Ovary (tissue), 9 donors: ENCODE data around the gene C22orf31. TPM values are rescaled to one million over a fixed set of nuclear protein-coding genes. Genes with fewer than 3 reads are reported as not detected.
A peak's percentile ranks its signal among the peaks of the same experiment; 100 is the strongest.

ENCODE experiments used
- DNase-seq, 5 donors: peaks; one replicate each; pipeline ENCODE4 v3.0.0-alpha.2; 2019 to 2020
- H3K27ac ChIP-seq, 2 donors: fragments of 200-600 bp; one replicate each; pipeline versions ENCODE4 v1.5.1 to v1.8.0; 2019 to 2022
- H3K27me3 ChIP-seq: fragments of 200-600 bp; one replicate; pipeline ENCODE4 v1.8.0; 2022
- H3K36me3 ChIP-seq: fragments of 200-600 bp; sonication (generic); one replicate; pipeline ENCODE4 v1.5.1; 2019
- H3K4me1 ChIP-seq: one replicate; pipeline ENCODE4 v1.8.1; 2013; ENCODE audit warnings: mild to moderate bottlenecking, moderate library complexity; ENCODE audit not compliant: insufficient read depth
- H3K4me3 ChIP-seq: fragments of 200-600 bp; sonication (generic); one replicate; pipeline ENCODE4 v1.5.1; 2017
- H3K9me3 ChIP-seq, 2 donors: fragments of 200-600 bp in 1 of 2; sonication (generic) in 1 of 2; one replicate each; pipeline versions ENCODE4 v1.5.1 to v1.8.1; 2013 to 2019; ENCODE audit warnings: mild to moderate bottlenecking in 1 of 2, moderate library complexity in 1 of 2
- EP300 ChIP-seq: sonication (generic); formaldehyde crosslinking; IDR thresholded peaks from one replicate; pipeline ENCODE4 v1.6.1; 2017; ENCODE audit warnings: antibody characterized with exemption
- POLR2A ChIP-seq: fragments of 450-650 bp; IDR thresholded peaks from one replicate; pipeline ENCODE4 v1.6.1; 2017; ENCODE audit warnings: antibody characterized with exemption, mild to moderate bottlenecking, moderate library complexity
- WGBS, 3 donors: extraction: QIAGEN DNeasy Blood & Tissue Kit in 1 of 3; methylation state at CpG; one replicate each; pipeline versions ENCODE4 v1.1.5 to v1.1.7; 2013 to 2017; 5-methylcytosine and 5-hydroxymethylcytosine counted together
- intact Hi-C, 4 donors: fragments of 100-400 bp; cut with DNase I; formaldehyde crosslinking; loops; one replicate each; pipeline versions ENCODE4 v1.11.0 to v1.15.1; 2022 to 2023
- polyA plus RNA-seq, 2 donors: library from polyadenylated mRNA; stranded (reverse); fragments of 200-250 nt in 1 of 2; fragments of 350-450 nt in 1 of 2; fragmentation: Illumina TruSeq in 1 of 2; extraction: RNeasy Lipid Tissue Mini Kit (QIAGEN cat#74804) in 1 of 2; gene quantifications; one replicate each; pipeline ENCODE4 v1.2.3, GENCODE V29; 2013 to 2014
- total RNA-seq, 7 donors: library from RNA; depleted of rRNA in 2 of 7; stranded (reverse); fragments of >200 nt in 2 of 7; fragmentation: NEBNext Ultra II Directional in 3 of 7; extraction: Animal tissue kit (Norgen Biotek cat#: 25700) in 3 of 7; gene quantifications; one replicate each; pipeline versions ENCODE4 v1.1.0 to v1.2.4, GENCODE V29; 2016 to 2023
- TF ChIP-seq, protein P1 (sequence below), 3 donors: fragments of 450-650 bp in 2 of 3; fragments of 200-600 bp in 1 of 3; IDR thresholded peaks; one replicate each; pipeline versions ENCODE4 v1.5.1 to v1.8.0; 2016 to 2022; ENCODE audit warnings: antibody characterized with exemption in 3 of 3, mild to moderate bottlenecking in 1 of 3
- donor health status: DM: no; HTN: no; CAD: no; lungs with moderate emphysema.
- donor health status: DM: no; HTN: no; CAD: no.
- donor health status: Bipolar disorder and iron deficiency.
- donor health status: DM: yes; HTN: yes; CAD: no.
- donor health status: DM: no; HTN: no; CAD: no.
- donor health status: DM: yes; HTN: yes; CAD: no.

C22orf31 gene
- total and polyA plus RNA-seq, 9 donors, result 0.20 to 0.92 (median 0.35) TPM; not detected in 2

DNA sequence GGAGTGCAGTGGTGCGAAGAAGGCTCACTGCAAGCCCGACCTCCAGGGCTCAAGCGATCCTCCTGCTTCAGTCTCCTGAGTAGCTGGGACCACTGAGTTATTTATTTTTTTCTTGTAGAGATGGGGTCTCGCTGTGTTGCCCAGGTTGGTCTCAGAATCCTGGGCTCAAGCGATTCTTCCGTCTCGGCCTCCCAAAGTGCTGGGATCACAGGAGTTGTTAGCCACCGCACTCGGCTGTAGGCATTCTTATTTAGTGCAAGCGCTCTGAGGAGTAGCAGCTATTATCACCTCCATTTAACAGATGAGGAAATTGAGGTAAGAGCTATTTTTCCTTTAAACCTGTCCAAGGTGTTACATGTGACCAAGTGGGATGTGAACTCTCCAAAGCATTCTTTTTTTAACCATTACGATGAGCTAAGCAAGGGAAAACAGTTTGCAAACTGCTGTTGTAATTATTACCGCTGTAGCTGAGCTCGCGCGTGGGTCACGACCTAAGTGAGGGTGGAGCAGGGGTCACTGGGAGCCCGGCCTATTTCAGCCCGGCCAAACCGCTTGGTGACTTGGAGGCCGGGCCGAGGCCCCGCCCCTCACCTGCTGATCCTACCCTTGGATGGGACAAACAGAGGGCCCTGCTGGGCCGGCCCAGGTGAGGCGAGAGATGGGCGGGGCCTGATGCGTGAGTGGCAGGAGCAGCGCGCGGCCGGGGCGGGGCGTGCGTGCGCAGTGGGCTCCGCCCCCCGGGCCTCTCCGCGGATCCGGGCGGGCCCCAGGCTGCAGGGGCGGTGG is 10.8 kb upstream of the C22orf31 start:
- no peaks in the 10 kb centered on the region for H3K9me3 ChIP-seq
- H3K4me3 ChIP-seq, result peak overlapping the region; percentile 92
- TF ChIP-seq, protein P1, sequence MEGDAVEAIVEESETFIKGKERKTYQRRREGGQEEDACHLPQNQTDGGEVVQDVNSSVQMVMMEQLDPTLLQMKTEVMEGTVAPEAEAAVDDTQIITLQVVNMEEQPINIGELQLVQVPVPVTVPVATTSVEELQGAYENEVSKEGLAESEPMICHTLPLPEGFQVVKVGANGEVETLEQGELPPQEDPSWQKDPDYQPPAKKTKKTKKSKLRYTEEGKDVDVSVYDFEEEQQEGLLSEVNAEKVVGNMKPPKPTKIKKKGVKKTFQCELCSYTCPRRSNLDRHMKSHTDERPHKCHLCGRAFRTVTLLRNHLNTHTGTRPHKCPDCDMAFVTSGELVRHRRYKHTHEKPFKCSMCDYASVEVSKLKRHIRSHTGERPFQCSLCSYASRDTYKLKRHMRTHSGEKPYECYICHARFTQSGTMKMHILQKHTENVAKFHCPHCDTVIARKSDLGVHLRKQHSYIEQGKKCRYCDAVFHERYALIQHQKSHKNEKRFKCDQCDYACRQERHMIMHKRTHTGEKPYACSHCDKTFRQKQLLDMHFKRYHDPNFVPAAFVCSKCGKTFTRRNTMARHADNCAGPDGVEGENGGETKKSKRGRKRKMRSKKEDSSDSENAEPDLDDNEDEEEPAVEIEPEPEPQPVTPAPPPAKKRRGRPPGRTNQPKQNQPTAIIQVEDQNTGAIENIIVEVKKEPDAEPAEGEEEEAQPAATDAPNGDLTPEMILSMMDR (IDR thresholded peaks at IDR 0.05), result no peak
- TF ChIP-seq EP300 (no peak), POLR2A (no peak)
- 22 to 37% (median 27%) methylated on average over 24 to 41 of the region's 41 CpGs for WGBS, 3 donors
- peaks cover 3% of the 10 kb centered on the region for H3K4me1 ChIP-seq
- no peaks in the 10 kb centered on the region for H3K27me3 ChIP-seq
- no peaks in the 10 kb centered on the region for H3K36me3 ChIP-seq
- H3K27ac ChIP-seq, result no peak overlapping the region
- DNase-seq, result peak; percentile 86 to 93 (median 92)
- intact Hi-C loops, result loop anchor here in 2 of 4 donors (5.0 to 10.0 kb wide), 2 partner anchors 80 to 82 kb away; no protein-coding TSS in a partner anchor

DNA sequence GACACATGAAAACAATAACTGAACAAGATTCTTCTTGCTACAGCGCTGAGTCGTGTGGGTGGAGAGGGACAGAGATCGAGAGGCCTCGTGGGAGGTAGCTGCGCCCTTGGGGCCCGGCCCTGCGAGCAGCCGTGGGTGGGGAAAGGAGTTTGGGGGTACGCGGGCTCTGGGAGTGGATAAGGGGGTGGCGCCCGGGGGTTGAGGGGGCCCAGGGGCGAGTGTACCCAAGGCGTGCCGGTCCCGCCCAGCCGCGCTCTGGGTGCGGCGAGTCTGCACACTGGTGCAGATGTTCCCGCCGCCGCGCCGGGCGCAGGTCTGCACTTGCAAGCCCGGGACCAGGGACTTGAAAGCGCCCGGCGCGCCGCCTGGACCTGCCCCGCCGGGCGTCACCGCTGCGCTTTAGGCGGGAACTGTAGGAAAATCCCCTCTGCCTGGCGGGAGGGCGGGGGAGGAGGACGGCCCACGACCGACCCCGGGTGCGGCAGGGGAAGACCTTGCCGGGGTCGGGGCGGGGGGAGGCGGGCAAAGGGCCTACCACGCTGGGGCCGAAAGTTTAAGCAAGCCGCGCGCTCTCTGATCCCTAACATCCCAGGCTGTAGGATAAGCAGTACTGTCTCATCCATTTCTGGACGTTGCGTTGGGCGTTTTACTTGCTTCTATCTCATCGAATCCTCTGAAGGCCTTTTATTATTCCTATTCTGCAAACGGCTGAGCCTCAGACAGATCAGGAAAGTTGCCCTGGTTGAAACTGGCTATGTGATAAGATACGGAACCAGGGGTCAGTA is 9.8 kb upstream of the C22orf31 start:
- Histone ChIP-seq H3K27ac (peak overlapping the region in 1 of 2 donors; percentile 51), H3K27me3 (no peaks in the 10 kb centered on the region), H3K4me1 (peaks cover 3% of the 10 kb centered on the region), H3K4me3 (peak overlapping the region; percentile 41), H3K9me3 (no peaks in the 10 kb centered on the region), H3K36me3 (no peaks in the 10 kb centered on the region)
- DNase-seq, result peak; percentile 54 to 74 (median 61)
- intact Hi-C loops, result loop anchor here in 2 of 4 donors (5.0 to 10.0 kb wide), 2 partner anchors 81 to 83 kb away; no protein-coding TSS in a partner anchor
- 2 to 5% (median 3%) methylated on average over 55 to 60 of the region's 60 CpGs for WGBS, 3 donors
- TF ChIP-seq, protein P1 (IDR thresholded peaks at IDR 0.05), result no peak
- TF ChIP-seq POLR2A, result no peak
- no peak for TF ChIP-seq EP300

DNA sequence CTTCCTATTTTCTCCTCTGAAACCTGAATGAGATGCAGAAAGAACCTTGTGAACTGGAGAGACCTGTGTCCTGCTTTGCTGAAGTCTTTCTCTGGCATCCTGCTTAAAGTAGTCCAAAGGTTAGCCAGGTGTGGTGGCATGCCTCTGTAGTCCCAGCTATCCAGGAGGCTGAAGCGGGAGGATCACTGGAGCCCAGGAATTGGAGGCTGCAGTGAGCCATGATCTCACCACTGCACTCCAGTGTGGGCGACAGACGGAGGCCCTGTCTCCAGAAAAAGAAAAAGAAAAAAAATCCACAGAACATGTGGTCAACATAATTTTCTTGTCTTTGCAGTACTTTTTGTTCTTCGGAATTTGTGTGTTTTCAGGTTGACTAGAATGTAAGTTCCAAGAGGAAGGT is 8.9 kb upstream of the C22orf31 start:
- no peak for DNase-seq
- 92 to 95% (median 93%) methylated on average over 4 of the region's 4 CpGs for WGBS, 3 donors
- Histone ChIP-seq H3K9me3 (no peaks in the 10 kb centered on the region), H3K36me3 (no peaks in the 10 kb centered on the region), H3K27ac (no peak overlapping the region), H3K27me3 (no peaks in the 10 kb centered on the region), H3K4me1 (peaks cover 3% of the 10 kb centered on the region), H3K4me3 (no peak overlapping the region)
- intact Hi-C loops, result loop anchor here in 2 of 4 donors (5.0 to 10.0 kb wide), 2 partner anchors 82 to 84 kb away; no protein-coding TSS in a partner anchor
- TF ChIP-seq EP300 (no peak), POLR2A (no peak)
- TF ChIP-seq, protein P1 (IDR thresholded peaks at IDR 0.05), result no peak

DNA sequence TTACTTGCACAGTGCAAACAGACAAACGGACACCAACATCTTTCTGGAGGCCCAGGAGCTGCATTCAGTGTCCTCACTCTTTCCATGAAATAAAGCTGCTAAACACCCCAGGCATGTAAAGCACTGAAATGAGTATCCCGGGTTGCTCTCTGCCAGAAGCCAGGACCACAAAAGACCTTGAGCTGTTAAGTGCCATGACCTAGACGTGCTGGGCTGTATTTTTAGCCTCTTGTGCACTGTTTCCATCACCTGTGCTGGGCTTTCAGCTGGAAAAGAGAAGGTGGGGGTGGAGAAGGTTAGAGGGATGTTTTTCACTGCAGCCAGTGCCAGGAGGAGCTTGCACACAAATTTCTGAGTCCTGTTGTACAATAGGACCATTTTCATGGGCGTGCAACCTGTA is 7.8 kb upstream of the C22orf31 start:
- Histone ChIP-seq H3K4me3 (no peak overlapping the region), H3K27ac (no peak overlapping the region), H3K4me1 (peaks cover 3% of the 10 kb centered on the region), H3K9me3 (no peaks in the 10 kb centered on the region), H3K36me3 (no peaks in the 10 kb centered on the region), H3K27me3 (no peaks in the 10 kb centered on the region)
- no peak for TF ChIP-seq EP300
- TF ChIP-seq, protein P1 (IDR thresholded peaks at IDR 0.05), result no peak
- no peak for TF ChIP-seq POLR2A
- intact Hi-C loops, result no loop called here
- DNase-seq, result no peak
- 65 to 78% (median 67%) methylated on average over 4 of the region's 4 CpGs for WGBS, 3 donors
